Ovary (tissue), 9 donors: Measurements from ENCODE around the gene TARS2. TPM values are rescaled to one million over a fixed set of nuclear protein-coding genes. Genes with fewer than 3 reads are reported as not detected.

ENCODE experiments used
- DNase-seq, 5 donors: peaks; one replicate each; pipeline ENCODE4 v3.0.0-alpha.2; 2019 to 2020
- H3K27ac ChIP-seq, 2 donors: fragments of 200-600 bp; one replicate each; pipeline versions ENCODE4 v1.5.1 to v1.8.0; 2019 to 2022
- H3K27me3 ChIP-seq: fragments of 200-600 bp; one replicate; pipeline ENCODE4 v1.8.0; 2022
- H3K36me3 ChIP-seq: fragments of 200-600 bp; sonication (generic); one replicate; pipeline ENCODE4 v1.5.1; 2019
- H3K4me1 ChIP-seq: one replicate; pipeline ENCODE4 v1.8.1; 2013; ENCODE audit warnings: mild to moderate bottlenecking, moderate library complexity; ENCODE audit not compliant: insufficient read depth
- H3K4me3 ChIP-seq: fragments of 200-600 bp; sonication (generic); one replicate; pipeline ENCODE4 v1.5.1; 2017
- H3K9me3 ChIP-seq, 2 donors: fragments of 200-600 bp in 1 of 2; sonication (generic) in 1 of 2; one replicate each; pipeline versions ENCODE4 v1.5.1 to v1.8.1; 2013 to 2019; ENCODE audit warnings: mild to moderate bottlenecking in 1 of 2, moderate library complexity in 1 of 2
- EP300 ChIP-seq: sonication (generic); formaldehyde crosslinking; IDR thresholded peaks from one replicate; pipeline ENCODE4 v1.6.1; 2017; ENCODE audit warnings: antibody characterized with exemption
- POLR2A ChIP-seq: fragments of 450-650 bp; IDR thresholded peaks from one replicate; pipeline ENCODE4 v1.6.1; 2017; ENCODE audit warnings: antibody characterized with exemption, mild to moderate bottlenecking, moderate library complexity
- WGBS, 3 donors: extraction: QIAGEN DNeasy Blood & Tissue Kit in 1 of 3; methylation state at CpG; one replicate each; pipeline versions ENCODE4 v1.1.5 to v1.1.7; 2013 to 2017; 5-methylcytosine and 5-hydroxymethylcytosine counted together
- intact Hi-C, 4 donors: fragments of 100-400 bp; cut with DNase I; formaldehyde crosslinking; loops; one replicate each; pipeline versions ENCODE4 v1.11.0 to v1.15.1; 2022 to 2023
- polyA plus RNA-seq, 2 donors: library from polyadenylated mRNA; stranded (reverse); fragments of 200-250 nt in 1 of 2; fragments of 350-450 nt in 1 of 2; fragmentation: Illumina TruSeq in 1 of 2; extraction: RNeasy Lipid Tissue Mini Kit (QIAGEN cat#74804) in 1 of 2; gene quantifications; one replicate each; pipeline ENCODE4 v1.2.3, GENCODE V29; 2013 to 2014
- total RNA-seq, 7 donors: library from RNA; depleted of rRNA in 2 of 7; stranded (reverse); fragments of >200 nt in 2 of 7; fragmentation: NEBNext Ultra II Directional in 3 of 7; extraction: Animal tissue kit (Norgen Biotek cat#: 25700) in 3 of 7; gene quantifications; one replicate each; pipeline versions ENCODE4 v1.1.0 to v1.2.4, GENCODE V29; 2016 to 2023
- TF ChIP-seq, protein P1 (sequence below), 3 donors: fragments of 450-650 bp in 2 of 3; fragments of 200-600 bp in 1 of 3; IDR thresholded peaks; one replicate each; pipeline versions ENCODE4 v1.5.1 to v1.8.0; 2016 to 2022; ENCODE audit warnings: antibody characterized with exemption in 3 of 3, mild to moderate bottlenecking in 1 of 3
- donor health status: DM: no; HTN: no; CAD: no; lungs with moderate emphysema.
- donor health status: DM: no; HTN: no; CAD: no.
- donor health status: Bipolar disorder and iron deficiency.
- donor health status: DM: yes; HTN: yes; CAD: no.
- donor health status: DM: no; HTN: no; CAD: no.
- donor health status: DM: yes; HTN: yes; CAD: no.

Gene TARS2
- total and polyA plus RNA-seq, 9 donors: 8.0 to 24.3 (median 17.2) TPM

DNA sequence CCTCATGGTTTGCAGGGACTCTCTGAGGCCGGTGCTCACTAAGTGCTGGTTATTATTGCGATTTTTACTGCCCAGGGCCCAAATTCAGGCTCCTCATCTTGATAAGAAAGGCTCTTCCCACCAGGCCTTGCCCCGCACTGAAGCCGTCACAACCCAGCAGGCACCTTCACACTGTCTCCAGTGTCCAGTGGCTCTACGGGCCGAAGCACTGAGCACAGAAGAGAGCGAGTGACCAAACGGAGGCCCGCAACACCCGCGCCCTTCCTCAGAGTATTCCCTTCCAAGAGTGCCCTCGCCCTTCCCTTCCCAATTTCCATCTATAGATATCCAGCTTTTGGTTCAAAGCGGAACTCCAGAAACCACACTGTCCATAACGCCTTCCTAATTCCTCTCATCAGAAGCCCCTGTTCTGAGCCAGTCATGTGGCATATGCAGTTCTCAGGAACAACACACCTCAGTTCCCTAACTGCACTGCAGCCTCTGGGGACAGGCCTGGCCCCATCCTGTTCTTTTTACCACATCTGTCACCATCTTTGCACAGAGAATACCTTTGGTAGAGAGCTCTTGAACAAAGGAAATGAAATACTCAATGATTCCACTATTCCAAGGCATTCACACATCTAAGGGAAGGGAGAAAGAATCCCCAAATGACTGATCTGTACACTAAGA lies 43.4 kb downstream of the TARS2 start:
- TF ChIP-seq POLR2A (no peak), EP300 (no peak)
- TF ChIP-seq, protein P1, sequence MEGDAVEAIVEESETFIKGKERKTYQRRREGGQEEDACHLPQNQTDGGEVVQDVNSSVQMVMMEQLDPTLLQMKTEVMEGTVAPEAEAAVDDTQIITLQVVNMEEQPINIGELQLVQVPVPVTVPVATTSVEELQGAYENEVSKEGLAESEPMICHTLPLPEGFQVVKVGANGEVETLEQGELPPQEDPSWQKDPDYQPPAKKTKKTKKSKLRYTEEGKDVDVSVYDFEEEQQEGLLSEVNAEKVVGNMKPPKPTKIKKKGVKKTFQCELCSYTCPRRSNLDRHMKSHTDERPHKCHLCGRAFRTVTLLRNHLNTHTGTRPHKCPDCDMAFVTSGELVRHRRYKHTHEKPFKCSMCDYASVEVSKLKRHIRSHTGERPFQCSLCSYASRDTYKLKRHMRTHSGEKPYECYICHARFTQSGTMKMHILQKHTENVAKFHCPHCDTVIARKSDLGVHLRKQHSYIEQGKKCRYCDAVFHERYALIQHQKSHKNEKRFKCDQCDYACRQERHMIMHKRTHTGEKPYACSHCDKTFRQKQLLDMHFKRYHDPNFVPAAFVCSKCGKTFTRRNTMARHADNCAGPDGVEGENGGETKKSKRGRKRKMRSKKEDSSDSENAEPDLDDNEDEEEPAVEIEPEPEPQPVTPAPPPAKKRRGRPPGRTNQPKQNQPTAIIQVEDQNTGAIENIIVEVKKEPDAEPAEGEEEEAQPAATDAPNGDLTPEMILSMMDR (IDR thresholded peaks at IDR 0.05): no peak
- WGBS, 3 donors: 96 to 97% (median 96%) methylated on average over 14 of the region's 14 CpGs
- no peaks in the 10 kb centered on the region for H3K9me3 ChIP-seq
- H3K27me3 ChIP-seq: no peaks in the 10 kb centered on the region
- DNase-seq: no peak
- H3K4me1 ChIP-seq: no peaks in the 10 kb centered on the region
- intact Hi-C loops: loop anchor here in 3 of 4 donors (5.0 to 10.0 kb wide), 3 partner anchors 58 to 66 kb away; no protein-coding TSS in a partner anchor
- no peak overlapping the region for H3K27ac ChIP-seq
- H3K36me3 ChIP-seq: no peaks in the 10 kb centered on the region
- no peak overlapping the region for H3K4me3 ChIP-seq

DNA sequence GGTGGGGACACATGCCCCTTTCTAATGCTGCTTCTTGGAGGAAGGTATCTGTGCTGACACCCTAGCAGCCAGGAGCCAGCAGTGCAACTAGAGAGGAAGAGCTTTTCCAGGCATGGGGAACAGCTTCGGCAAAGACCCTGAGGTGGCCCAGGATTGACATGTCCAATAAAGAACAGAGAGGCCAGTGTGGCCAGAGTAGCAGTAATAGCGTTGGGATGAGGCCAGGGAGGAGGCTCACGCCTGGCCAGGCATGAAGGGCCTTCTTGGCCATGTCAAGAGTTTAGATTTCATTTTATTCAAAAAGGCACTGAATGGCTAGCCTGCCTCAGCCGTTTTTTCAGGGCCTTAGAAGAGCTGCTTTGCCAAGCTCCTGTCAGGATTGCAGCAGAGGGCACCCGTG lies 45.6 kb downstream of the TARS2 start:
- Histone ChIP-seq H3K36me3 (no peaks in the 10 kb centered on the region), H3K27ac (no peak overlapping the region), H3K4me1 (no peaks in the 10 kb centered on the region), H3K27me3 (no peaks in the 10 kb centered on the region), H3K9me3 (no peaks in the 10 kb centered on the region), H3K4me3 (no peak overlapping the region)
- TF ChIP-seq, protein P1 (IDR thresholded peaks at IDR 0.05): peak in 1 of 3 donors; percentile 2
- no peak for TF ChIP-seq EP300
- 28 to 42% (median 38%) methylated on average over 5 of the region's 5 CpGs for WGBS, 3 donors
- DNase-seq: no peak
- intact Hi-C loops: loop anchor here in 3 of 4 donors (5.0 to 10.0 kb wide), 3 partner anchors 61 to 68 kb away; no protein-coding TSS in a partner anchor

DNA sequence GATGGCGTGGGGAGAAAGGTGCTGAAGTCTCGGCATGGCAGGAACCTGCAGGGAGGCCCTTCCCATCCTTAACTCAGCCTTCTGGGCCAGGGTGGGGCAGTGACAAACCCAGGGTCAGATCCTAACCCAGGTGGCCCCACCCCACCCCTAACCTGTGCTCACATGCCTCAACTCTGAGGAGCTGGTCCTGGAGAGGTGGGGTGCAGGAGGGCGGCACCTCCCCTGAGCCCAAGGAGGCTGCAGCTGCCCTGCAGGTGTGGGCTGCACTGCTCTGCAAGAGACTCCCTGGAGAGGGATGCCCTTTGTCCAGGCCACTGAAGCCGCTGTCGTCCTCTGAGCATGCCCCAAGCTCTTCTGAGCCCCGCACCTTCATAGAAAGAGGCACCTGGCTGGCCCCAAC lies 46.8 kb downstream of the TARS2 start:
- intact Hi-C loops: loop anchor here in 3 of 4 donors (5.0 to 10.0 kb wide), 3 partner anchors 62 to 69 kb away; no protein-coding TSS in a partner anchor
- Histone ChIP-seq H3K27ac (no peak overlapping the region), H3K36me3 (no peaks in the 10 kb centered on the region), H3K4me3 (no peak overlapping the region), H3K27me3 (no peaks in the 10 kb centered on the region), H3K9me3 (no peaks in the 10 kb centered on the region), H3K4me1 (no peaks in the 10 kb centered on the region)
- 95 to 98% (median 96%) methylated on average over 5 to 6 of the region's 6 CpGs for WGBS, 3 donors
- TF ChIP-seq POLR2A (no peak), EP300 (no peak)
- TF ChIP-seq, protein P1 (IDR thresholded peaks at IDR 0.05): no peak
- no peak for DNase-seq

DNA sequence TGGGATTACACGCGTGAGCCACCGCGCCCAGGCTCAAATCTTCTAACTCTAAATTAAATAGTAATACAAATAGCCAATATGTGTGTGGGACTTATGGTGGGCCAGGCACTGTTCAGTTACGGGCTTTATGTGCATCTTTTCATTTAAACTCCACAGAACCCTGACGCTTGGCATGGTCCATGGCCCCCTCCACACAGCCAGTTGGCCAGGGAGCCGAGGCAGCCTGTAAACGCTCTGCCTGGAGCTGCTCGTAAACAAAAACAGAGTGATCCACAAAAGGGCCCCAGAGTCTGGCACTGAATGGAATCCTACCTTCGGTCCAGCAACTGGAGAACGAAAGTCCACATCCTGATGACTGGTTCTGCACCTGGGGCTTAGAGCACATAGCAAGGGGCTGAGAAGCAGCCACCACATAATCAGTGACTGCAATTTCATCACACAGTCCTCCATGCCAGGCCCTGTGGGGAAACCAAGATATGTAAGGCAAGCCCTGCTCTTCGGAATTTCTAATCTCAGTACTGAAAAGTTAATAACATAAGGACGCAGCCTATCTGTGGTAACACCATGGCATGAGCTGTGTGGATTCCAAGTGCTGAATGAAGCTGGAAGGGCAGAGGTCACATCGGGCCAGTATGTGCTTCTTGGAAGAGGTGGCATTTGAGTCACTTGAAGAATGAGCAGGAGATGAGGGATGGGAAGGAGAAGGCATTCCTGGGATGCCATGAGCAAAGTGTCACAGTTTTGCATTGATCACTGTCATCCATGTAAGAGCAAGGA lies 48.5 kb downstream of the TARS2 start:
- Histone ChIP-seq H3K27ac (no peak overlapping the region), H3K9me3 (no peaks in the 10 kb centered on the region), H3K27me3 (no peaks in the 10 kb centered on the region), H3K4me3 (no peak overlapping the region), H3K4me1 (no peaks in the 10 kb centered on the region), H3K36me3 (no peaks in the 10 kb centered on the region)
- intact Hi-C loops: loop anchor here in 1 of 4 donors (10.0 kb wide), 1 partner anchor 71 kb away; no protein-coding TSS in a partner anchor
- 91 to 92% (median 92%) methylated on average over 14 of the region's 14 CpGs for WGBS, 3 donors
- DNase-seq: no peak
- TF ChIP-seq, protein P1 (IDR thresholded peaks at IDR 0.05): no peak
- TF ChIP-seq POLR2A (no peak), EP300 (no peak)
